Measurements from ENCODE around the gene FANCL. TPM values are rescaled to one million over a fixed set of nuclear protein-coding genes. Genes with fewer than 3 reads are reported as not detected.
"Not testable (repeated sequence)": the region's sequence is repeated elsewhere in the genome, so short reads cannot be mapped to it uniquely, and the experiment has no call there.

The FANCL gene
- total and polyA plus RNA-seq, 9 of the 15 experiments (the other 6 are each of a cell fraction or from before 2014, with no cell fraction given): 36.7 to 120 (median 58.5) TPM

DNA sequence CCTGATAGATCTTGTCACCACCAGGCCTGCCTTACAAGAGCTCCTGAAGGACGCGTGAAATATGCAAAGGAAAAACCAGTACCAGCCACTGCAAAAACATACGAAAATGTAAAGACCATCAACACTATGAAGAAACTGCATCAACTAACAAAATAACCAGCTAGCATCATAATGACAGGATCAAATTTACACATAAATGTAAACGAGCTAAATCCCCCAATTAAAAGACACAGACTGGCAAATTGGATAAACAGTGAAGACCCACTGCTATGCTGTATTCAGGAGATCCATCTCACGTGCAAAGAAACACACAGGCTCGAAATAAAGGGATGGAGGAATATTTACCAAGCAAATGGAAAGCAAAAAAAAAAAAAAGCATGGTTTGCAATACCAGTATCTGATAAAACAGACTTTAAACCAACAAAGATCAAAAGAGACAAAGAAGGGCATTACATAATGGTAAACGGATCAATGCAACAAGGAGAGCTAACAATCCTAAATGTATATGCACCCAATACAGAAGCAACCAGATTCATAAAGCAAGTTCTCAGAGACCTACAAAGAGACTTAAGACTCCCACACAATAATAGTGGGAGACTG lies 70.7 kb downstream of the FANCL start:
- intact Hi-C loops (cut with micrococcal nuclease); H3K4me2 ChIP-seq (ENCODE audit: insufficient read depth, low read length); H3K9me3 ChIP-seq (replicated peaks; ENCODE audit: control insufficient read depth, insufficient read depth, low read depth, low read length); H3K4me1 ChIP-seq (replicated peaks in 1 of 2; ENCODE audit: control insufficient read depth in 2 of 2, insufficient read depth in 2 of 2, low read length in 2 of 2); in situ Hi-C loops (cut with MboI); H3K4me3 ChIP-seq; FAIRE-seq; H3K79me2 ChIP-seq (ENCODE audit: control insufficient read depth, insufficient read depth, low read length); DNase-seq (ENCODE audit: extremely low read depth in 1 of 4, low spot score in 3 of 4); ATAC-seq; POLR2A ChIA-PET; BruUV-seq (replicated peaks); H4K20me1 ChIP-seq (replicated peaks; ENCODE audit: control insufficient read depth, insufficient read depth, low read length); H3K27ac ChIP-seq (ENCODE audit: extremely low read depth, low read depth, low read length); H3K9me1 ChIP-seq (ENCODE audit: control insufficient read depth, insufficient read depth, low read length); CTCF ChIA-PET (ENCODE audit: low intra/inter-chr PET ratio); H3K9ac ChIP-seq (ENCODE audit: insufficient read depth in 1 of 2, low read depth in 2 of 2, low read length in 2 of 2); H2AFZ ChIP-seq (ENCODE audit: low read depth, low read length); H3K27me3 ChIP-seq (ENCODE audit: control insufficient read depth in 2 of 2, insufficient read depth in 2 of 2, low read length in 2 of 2): not testable (repeated sequence)
- TF ChIP-seq ZNF354B (CRISPR knock-in tag; IDR thresholded peaks at IDR 0.05) (peak; percentile 85), ZNF507 (tag; conservative IDR thresholded peaks at IDR 0.05) (peak; percentile 95)
- WGBS (ENCODE audit: insufficient coverage, low coverage, missing lambda C conversion rate): 88% methylated on average over 7 of the region's 7 CpGs
- H3K36me3 ChIP-seq (ENCODE audit: control insufficient read depth, insufficient read depth, low read length): peaks cover 14% of the 10 kb centered on the region; the same call in 1 of the 3 replicates

- H3K36me3 ChIP-seq (ENCODE audit: control insufficient read depth, insufficient read depth, low read length): peaks cover 15% of the 10 kb centered on the region; the same call in 1 of the 3 replicates
- BruUV-seq (replicated peaks); H3K9me3 ChIP-seq (replicated peaks; ENCODE audit: control insufficient read depth, insufficient read depth, low read depth, low read length); H3K79me2 ChIP-seq (ENCODE audit: control insufficient read depth, insufficient read depth, low read length); H3K27ac ChIP-seq (ENCODE audit: extremely low read depth, low read depth, low read length); H4K20me1 ChIP-seq (replicated peaks; ENCODE audit: control insufficient read depth, insufficient read depth, low read length); H3K9ac ChIP-seq (ENCODE audit: insufficient read depth in 1 of 2, low read depth in 2 of 2, low read length in 2 of 2); H3K4me3 ChIP-seq; H2AFZ ChIP-seq (ENCODE audit: low read depth, low read length); intact Hi-C loops (cut with micrococcal nuclease); H3K4me1 ChIP-seq (replicated peaks in 1 of 2; ENCODE audit: control insufficient read depth in 2 of 2, insufficient read depth in 2 of 2, low read length in 2 of 2); DNase-seq (ENCODE audit: extremely low read depth in 1 of 4, low spot score in 3 of 4); FAIRE-seq; H3K4me2 ChIP-seq (ENCODE audit: insufficient read depth, low read length); POLR2A ChIA-PET; H3K9me1 ChIP-seq (ENCODE audit: control insufficient read depth, insufficient read depth, low read length); H3K27me3 ChIP-seq (ENCODE audit: control insufficient read depth in 2 of 2, insufficient read depth in 2 of 2, low read length in 2 of 2); ATAC-seq; in situ Hi-C loops (cut with MboI); CTCF ChIA-PET (ENCODE audit: low intra/inter-chr PET ratio): not testable (repeated sequence)
These were observed 71.3 kb downstream of the FANCL start for GRCh38 chr2:58169845-58170244.

DNA sequence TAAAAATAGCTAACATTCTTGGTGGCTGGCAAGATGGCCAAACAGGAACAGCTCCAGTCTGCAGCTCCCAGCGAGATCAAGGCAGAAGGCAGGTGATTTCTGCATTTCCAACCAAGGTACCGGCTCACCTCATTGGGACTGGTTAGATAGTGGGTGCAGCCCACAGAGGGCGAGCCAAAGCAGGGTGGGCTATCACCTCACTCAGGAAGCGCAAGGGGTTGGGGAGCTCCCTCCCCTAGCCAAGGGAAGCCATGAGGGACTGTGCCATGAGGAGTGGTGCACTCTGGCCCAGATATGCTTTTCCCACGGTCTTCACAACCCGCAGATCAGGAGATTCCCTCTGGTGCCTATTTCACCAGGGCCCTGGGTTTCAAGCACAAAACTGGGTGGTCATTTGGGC lies 73.0 kb downstream of the FANCL start:
- WGBS (ENCODE audit: insufficient coverage, low coverage, missing lambda C conversion rate): 91% methylated on average over 6 of the region's 6 CpGs
- H3K4me2 ChIP-seq (ENCODE audit: insufficient read depth, low read length); H3K9me1 ChIP-seq (ENCODE audit: control insufficient read depth, insufficient read depth, low read length); ATAC-seq; H2AFZ ChIP-seq (ENCODE audit: low read depth, low read length); H3K4me1 ChIP-seq (replicated peaks in 1 of 2; ENCODE audit: control insufficient read depth in 2 of 2, insufficient read depth in 2 of 2, low read length in 2 of 2); in situ Hi-C loops (cut with MboI); H3K9ac ChIP-seq (ENCODE audit: insufficient read depth in 1 of 2, low read depth in 2 of 2, low read length in 2 of 2); H3K27ac ChIP-seq (ENCODE audit: extremely low read depth, low read depth, low read length); H4K20me1 ChIP-seq (replicated peaks; ENCODE audit: control insufficient read depth, insufficient read depth, low read length); DNase-seq (ENCODE audit: extremely low read depth in 1 of 4, low spot score in 3 of 4); FAIRE-seq; H3K27me3 ChIP-seq (ENCODE audit: control insufficient read depth in 2 of 2, insufficient read depth in 2 of 2, low read length in 2 of 2); H3K9me3 ChIP-seq (replicated peaks; ENCODE audit: control insufficient read depth, insufficient read depth, low read depth, low read length); intact Hi-C loops (cut with micrococcal nuclease); BruUV-seq (replicated peaks); CTCF ChIA-PET (ENCODE audit: low intra/inter-chr PET ratio); H3K4me3 ChIP-seq; H3K79me2 ChIP-seq (ENCODE audit: control insufficient read depth, insufficient read depth, low read length): not testable (repeated sequence)
- POLR2A ChIA-PET: interaction anchor here (1.7 to 2.1 kb wide), 2 partner anchors 9 to 12 kb away, joined by 4 to 8 read pairs; no protein-coding TSS in a partner anchor
- peaks cover 27% of the 10 kb centered on the region; the same call in 1 of the 3 replicates for H3K36me3 ChIP-seq (ENCODE audit: control insufficient read depth, insufficient read depth, low read length)

Measured in K562 (cell line).